COLO668 (cell line): ENCODE measurements around the gene USP40.
"Not testable (repeated sequence)": the region's sequence is repeated elsewhere in the genome, so short reads cannot be mapped to it uniquely, and the experiment has no call there.

Experiments used
- DNase-seq: peaks from one replicate; lab custom pipeline; 2025; ENCODE audit not compliant: unreplicated experiment; lab: John Stamatoyannopoulos, UW

The USP40 gene, protein sequence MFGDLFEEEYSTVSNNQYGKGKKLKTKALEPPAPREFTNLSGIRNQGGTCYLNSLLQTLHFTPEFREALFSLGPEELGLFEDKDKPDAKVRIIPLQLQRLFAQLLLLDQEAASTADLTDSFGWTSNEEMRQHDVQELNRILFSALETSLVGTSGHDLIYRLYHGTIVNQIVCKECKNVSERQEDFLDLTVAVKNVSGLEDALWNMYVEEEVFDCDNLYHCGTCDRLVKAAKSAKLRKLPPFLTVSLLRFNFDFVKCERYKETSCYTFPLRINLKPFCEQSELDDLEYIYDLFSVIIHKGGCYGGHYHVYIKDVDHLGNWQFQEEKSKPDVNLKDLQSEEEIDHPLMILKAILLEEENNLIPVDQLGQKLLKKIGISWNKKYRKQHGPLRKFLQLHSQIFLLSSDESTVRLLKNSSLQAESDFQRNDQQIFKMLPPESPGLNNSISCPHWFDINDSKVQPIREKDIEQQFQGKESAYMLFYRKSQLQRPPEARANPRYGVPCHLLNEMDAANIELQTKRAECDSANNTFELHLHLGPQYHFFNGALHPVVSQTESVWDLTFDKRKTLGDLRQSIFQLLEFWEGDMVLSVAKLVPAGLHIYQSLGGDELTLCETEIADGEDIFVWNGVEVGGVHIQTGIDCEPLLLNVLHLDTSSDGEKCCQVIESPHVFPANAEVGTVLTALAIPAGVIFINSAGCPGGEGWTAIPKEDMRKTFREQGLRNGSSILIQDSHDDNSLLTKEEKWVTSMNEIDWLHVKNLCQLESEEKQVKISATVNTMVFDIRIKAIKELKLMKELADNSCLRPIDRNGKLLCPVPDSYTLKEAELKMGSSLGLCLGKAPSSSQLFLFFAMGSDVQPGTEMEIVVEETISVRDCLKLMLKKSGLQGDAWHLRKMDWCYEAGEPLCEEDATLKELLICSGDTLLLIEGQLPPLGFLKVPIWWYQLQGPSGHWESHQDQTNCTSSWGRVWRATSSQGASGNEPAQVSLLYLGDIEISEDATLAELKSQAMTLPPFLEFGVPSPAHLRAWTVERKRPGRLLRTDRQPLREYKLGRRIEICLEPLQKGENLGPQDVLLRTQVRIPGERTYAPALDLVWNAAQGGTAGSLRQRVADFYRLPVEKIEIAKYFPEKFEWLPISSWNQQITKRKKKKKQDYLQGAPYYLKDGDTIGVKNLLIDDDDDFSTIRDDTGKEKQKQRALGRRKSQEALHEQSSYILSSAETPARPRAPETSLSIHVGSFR

DNA sequence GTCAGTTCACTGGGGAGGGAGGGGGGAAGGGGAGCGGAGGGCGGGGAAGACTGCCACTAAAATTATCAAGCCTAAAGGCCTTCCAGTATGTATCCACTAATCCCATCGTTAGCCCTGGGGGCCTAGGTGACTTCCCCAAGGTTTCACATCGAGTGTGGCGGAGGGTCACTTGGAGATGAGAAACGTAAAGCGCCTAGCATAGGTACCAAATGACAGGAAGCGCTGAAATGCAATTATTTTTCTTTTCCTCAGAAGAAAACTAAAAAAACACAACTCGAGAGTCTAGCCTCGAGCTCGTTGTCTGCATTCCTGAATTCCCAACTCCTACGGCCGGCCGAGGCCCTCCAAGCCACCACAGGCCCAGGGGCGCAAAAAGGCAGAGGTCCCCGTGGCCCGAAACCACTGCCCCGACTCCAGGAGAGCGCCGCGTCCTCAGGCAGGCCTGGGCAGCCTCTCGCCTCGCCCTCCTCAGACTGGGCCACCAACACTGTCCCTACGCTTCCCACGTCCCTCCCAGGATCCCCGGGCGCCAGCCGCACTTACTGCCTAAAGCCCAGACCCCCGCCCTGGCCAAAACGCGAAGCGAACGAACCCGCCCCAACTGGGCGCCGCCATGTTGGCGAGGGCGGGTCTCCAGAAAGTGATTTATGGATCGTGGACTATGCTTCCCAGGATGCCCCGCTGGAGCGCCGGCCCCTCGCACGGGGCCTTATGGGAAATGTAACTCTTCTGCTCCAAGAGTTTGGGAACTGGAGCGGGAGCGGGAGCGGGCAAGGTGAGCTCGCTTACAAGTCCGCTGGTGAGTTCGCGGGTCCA is at the start of gene USP40:
TSS of gene USP40 (minus strand) at position 642 of the 816 bp plus-strand sequence. CDS start 1,228 bp downstream, outside the sequence.
- peak; percentile 95 for DNase-seq

DNA sequence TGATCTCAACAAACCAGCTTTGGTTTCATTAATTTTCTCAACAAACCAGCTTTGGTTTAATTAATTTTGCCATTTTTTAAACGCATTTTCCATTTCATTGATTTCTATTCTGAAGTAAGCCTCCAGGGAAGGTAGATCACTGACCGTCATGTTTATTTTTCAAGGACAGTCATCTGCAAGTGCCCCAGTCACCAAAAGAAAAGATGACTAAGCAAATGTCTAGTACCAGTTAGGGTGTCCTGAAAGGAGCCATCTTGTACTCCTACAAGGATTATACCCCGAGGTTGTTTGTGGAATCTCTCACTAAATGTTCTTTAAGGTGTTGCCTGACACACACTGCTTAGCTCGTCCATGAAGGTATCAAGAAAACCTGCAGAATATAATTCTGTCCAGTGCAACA is 44.7 kb upstream of the USP40 start:
- DNase-seq, result no peak

DNA sequence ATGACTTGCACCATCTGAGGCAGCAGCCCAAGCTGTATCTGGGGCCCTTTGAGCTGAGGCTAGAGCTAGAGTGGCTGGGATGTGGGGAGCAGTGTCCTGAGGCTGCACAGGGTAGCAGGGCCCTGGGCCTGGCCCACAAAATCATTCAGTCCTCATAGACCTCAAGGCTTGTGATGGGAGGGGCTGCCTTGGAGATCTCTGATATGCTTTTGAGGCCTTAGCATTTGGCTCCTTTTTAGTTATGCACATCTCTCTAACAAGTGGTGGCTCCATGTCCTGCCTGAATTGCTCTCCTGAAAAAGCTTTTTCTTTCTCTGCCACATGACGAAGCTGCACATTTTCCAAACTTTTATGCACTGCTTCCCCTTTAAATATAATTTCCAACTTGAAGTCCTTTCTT is 39.1 kb upstream of the USP40 start:
- DNase-seq, result no peak

DNA sequence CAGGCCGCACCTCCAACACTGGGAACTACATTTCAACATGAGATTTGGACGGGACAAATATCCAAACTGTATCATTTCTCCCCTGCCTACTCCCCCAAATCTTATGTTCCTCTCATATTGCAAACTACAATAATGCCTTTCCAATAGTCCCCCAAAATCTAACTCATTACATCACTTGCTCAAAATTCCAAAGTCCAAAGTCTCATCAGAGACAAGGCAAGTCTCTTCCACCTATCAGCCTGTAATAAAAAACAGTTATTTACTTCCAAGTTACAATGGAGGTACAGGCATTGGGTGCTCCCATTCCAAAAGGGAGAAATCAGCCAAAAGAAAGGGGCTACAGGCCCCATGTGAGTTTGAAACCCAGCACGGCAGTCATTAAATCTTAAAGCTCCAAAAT is 38.2 kb upstream of the USP40 start:
- DNase-seq, result no peak

DNA sequence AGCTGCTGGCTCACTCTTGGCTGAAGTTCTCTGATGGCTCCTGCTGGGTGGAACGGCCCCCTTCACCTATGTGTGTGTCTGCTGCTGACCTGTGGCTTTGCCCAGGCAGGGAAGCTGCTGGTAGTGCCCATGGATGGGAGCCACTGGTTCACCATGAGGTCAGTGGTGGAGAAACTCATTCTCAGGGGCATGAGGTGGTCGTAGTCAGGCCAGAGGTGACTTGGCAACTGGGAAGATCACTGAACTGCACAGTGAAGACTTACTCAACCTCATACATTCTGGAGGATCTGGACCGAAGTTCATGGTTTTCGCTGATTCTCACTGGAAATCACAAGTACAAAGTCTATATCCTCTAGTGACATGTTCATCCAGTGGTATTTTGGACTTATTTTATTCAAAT is 36.9 kb upstream of the USP40 start:
- DNase-seq, result no peak

DNA sequence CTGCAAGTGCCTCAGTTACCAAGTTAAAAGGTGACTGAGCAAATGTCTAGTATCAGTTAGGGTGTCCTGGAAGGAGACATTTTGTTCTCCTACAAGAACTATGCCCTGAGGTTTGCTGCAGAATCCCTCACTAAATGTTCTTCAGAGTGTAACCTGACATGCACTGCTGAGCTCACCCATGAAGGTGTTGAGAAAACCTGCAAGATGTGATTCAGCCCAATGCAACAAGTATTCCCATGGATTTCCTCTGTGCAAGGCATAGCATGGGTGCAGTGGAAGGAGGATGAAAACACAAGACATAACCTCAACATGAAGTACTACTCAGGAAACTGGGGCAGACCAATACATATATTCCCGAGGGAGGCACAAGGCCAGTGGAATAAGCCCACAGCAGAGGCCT is 35.5 kb upstream of the USP40 start:
- DNase-seq, result no peak

DNA sequence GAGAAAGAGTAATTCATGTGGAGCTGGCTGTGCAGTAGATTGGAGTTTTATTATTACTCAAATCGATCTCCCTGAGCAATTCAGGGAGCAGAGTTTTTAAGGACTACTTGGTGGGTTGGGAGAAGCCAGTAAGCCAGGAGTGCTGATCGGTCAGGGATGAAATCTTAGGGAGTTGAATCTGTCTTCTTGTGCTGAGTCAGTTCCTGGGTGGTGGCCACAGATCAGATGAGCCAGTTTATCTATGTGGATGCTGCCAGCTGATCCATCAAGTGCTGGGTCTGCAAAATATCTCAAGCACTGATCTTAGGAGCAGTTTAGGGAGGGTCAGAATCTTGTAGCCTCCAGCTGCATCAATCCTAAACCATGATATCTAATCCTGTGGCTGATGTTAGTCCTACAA is 33.8 kb upstream of the USP40 start:
- no peak for DNase-seq

DNA sequence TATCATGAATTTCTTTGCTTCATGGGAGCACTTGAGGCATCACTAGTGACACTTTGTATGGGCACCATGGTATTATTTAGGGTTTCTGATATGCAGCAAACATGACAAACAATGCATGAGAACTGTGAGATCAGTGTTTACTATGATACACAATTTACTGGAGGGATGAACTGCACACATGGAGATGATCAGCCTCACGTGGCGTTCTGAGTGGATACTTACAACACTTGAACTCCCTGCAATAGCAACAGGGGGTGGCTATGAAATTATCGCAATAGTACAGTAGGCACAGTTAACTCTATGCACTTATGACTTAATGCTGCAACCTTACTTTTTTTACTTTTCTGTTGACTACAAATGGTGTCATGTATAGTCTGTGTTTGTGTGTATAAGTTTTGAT is 32.4 kb upstream of the USP40 start:
- DNase-seq, result no peak

DNA sequence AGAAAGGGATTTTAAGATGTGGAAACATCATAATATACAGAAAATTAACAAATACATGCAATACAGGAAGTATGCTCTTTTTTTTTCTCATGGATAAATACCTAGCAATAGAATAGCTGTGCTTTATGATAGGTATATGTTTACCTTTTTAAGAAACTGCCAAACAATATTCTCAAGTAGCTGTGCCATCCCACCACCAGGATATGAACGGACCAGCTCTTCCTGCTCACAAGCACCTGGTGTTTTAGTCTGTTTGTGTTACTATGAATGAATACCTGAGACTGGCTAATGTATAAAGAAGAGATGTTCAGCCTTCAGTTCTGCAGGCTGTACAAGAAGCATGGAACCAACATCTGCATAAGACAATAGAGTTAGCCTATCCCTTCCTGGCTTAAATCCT is 30.9 kb upstream of the USP40 start:
- DNase-seq, result no peak

DNA sequence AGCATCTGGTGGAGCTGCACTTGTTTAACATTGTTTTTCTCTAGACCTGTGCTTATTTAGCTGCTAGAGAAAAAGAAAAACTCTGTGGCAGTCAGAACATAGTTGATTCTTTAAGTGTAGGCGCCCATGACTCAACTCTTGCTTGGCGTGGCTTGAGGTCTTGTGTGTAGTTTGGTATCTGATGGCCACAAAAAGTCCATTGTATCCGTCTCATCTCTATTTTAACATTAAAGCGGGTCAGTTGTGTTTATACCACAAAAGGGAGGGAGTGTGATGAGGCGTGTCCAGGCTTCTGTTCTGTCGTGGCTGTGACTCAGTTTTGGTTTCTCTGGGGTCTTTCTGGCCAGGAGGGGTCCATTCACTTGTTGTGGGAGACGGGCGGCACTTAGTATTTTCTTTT is 26.6 kb upstream of the USP40 start:
- DNase-seq, result no peak

DNA sequence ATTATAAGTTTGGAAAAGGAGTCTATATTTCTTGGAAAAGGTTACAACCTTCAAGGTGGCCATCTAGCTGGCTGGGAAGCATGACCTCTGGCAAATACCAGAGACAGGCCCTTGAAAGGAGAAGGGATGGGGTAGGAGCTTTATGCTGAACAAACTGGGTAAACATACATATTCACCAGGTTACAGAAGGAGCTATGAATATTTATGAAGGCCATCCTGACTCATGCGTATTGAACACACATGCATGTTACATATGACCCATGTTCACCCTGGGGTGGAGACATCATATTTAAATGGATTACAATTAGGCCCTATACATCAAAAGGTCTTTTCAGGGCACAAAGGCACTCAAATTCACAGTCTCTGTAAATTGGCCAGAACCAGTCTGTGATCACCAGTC is 26.1 kb upstream of the USP40 start:
- not testable (repeated sequence) for DNase-seq

DNA sequence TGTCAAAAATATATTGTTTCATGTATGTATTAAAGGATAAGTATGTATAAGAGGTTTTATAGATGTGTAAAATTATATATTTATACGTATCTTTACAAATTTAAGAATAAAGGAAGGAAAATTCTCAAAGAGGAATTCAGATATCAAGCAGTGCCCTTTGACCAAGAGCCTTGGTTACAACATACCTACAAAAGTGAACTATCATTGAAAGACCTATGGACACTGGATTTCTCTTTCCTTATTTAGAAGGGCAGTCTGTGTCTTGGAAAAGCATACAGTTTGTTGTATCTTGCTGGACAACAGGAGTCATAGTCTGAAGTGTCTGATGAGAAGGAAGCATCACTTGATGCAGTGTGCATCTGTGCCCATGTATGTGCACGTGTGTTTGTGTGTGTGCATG is 21.8 kb upstream of the USP40 start:
- DNase-seq, result no peak

DNA sequence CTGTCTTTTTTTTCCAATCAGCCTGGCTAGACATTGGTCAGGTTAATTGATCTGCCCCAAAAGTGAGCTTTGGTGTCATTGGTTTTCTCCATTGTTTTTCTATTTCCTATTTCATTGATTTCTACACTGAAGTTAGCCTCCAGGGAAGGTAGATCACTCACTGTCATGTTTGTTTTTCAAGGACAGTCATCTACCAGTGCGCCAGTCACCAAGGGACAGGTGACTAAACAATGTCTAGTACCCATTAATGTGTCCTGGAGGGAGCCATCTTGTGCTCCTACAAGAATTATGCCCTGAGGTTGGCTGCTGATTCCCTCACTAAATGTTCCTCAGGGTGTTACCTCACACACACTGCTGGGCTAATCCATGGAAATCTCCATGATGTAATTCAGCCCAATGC is 17.6 kb upstream of the USP40 start:
- peak; percentile 6 for DNase-seq

DNA sequence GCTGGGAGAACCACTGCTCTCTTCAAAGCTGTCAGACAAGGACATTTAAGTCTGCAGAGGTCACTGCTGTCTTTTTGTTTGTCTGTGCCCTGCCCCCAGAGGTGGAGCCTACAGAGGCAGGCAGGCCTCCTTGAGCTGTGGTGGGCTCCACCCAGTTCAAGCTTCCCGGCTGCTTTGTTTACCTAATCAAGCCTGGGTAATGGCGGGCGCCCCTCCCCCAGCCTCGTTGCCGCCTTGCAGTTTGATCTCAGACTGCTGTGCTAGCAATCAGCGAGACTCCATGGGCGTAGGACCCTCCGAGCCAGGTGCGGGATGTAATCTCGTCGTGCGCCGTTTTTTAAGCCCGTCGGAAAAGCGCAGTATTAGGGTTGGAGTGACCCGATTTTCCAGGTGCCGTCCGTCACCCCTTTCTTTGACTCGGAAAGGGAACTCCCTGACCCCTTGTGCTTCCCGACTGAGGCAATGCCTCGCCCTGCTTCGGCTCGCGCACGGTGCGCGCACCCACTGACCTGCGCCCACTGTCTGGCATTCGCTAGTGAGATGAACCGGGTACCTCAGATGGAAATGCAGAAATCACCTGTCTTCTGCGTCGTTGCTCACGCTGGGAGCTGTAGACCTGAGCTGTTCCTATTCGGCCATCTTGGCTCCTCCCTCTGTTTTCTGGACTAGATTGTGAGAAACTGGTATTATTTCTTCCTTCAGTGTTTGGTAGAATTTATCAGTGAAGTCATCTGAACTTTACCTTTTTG is 16.8 kb upstream of the USP40 start:
- DNase-seq, result not testable (repeated sequence)

DNA sequence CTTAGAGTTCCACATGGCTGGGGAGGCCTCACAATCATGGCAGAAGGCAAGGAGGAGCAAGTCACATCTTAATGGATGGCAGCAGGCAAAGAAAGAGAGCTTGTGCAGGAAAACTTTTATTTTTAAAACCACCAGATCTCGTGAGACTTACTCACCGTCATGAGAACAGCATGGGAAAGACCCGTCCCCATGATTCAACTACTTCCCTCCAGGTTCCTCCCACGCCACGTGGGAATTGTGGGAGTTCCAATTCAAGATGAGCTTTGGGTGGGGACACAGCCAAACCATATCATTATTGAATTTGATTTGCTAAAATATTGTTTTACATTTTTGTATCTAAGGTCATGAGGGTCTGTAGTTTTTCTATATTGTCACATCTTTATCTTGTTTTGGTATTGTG is 10.8 kb upstream of the USP40 start:
- not testable (repeated sequence) for DNase-seq

DNA sequence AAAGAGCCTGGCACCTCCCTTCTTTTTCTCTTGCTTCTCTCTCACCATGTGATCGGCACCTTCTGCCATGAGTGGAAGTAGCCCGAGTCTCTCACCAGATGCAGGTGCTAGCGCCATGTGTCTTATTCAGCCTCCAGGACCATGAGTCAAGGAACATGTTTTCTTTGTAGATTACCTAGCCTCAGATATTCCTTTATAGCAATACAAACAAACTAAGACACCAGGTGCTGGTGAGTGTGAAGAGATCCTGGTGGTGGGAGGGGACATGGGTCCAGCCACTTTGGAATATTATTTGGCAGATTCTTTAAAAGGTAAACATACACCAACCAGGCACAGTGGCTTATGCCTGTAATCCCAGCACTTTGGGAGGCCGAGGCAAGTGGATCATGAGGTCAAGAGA is 5.9 kb upstream of the USP40 start:
- DNase-seq, result no peak

DNA sequence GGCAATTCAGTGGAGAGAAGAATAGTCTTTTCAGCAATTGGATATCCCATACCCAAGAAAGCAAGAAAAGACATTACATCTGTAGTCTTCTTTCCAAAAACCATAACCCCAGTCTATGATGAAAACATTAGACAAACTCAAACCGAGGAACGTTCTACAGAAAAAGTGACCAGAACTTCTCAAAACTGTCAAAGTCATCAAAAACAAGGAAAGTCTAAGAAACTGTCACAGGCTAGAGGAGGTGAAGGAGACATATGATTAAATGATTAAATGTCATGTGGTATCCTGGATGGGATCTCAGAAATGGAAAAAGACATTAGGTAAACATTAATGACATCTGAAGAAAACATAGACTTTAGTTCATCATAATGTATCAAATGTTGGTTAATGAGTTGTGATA is 4.9 kb upstream of the USP40 start:
- DNase-seq, result no peak

DNA sequence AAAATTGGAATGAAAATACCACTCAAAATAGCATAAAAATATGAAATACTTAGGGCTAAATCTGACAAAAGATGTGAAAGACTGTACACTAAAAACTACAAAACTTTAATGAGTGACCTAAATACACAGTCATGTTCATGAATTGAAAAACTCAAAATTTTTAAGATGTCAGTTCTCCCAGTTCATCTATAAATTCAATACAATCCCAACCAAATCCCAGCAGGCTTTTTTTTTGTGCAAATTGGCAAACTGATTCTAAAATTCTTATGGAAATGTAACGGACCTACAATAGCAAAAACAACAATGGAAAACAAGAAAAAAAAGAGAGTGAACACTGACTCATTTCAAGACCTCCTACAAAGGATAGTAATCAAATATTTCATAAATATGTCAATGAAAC is 4.4 kb upstream of the USP40 start:
- no peak for DNase-seq

DNA sequence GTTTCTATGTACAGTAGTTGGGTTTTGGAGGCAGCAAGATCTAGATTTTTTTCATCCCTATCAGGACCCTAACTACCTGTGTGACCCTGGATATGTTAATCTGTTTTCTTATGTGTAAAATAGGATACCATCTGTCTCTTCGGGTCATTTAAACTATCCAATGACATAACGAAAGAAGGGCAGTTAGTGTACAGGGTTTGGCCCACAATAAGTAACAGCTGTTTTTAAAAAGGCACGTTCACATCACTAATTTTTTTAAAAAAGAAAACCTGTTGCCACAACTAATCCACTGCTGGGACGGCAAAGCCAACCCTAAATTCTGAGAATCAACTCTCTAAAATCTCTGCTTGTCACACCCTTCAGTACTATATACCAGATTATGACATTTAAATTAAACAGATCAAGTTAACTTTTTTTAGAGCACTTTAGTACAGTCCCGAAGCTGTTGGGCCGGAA is 869 bp downstream of the USP40 start:
- DNase-seq, result no peak
